Left renal cortex interstitium (tissue), 4 donors: ENCODE results near the gene CNOT2. TPM values are rescaled to one million over a fixed set of nuclear protein-coding genes. Genes with fewer than 3 reads are reported as not detected.
"Not testable (repeated sequence)": the region's sequence is repeated elsewhere in the genome, so short reads cannot be mapped to it uniquely, and the experiment has no call there.

Experiments used
- DNase-seq, 4 donors: peaks; one replicate each; pipeline ENCODE4 v3.0.0-alpha.2; 2013; ENCODE audit warnings: low read depth in 4 of 4, low spot score in 2 of 4, missing footprints in 1 of 4
- polyA plus RNA-seq, 4 donors: library from polyadenylated mRNA; unstranded; fragments of 120-200 nt; gene quantifications; one replicate each; pipeline ENCODE4 v1.2.1, GENCODE V29; 2013; ENCODE audit not compliant: insufficient read length in 4 of 4

CNOT2 gene
- polyA plus RNA-seq, 4 donors, result 108 to 137 (median 125) TPM

- no peak for DNase-seq
These were observed 116.4 kb downstream of the CNOT2 start for GRCh38 chr12:70359458-70360197.

- DNase-seq, result no peak
These were observed 117.0 kb downstream of the CNOT2 start for GRCh38 chr12:70360218-70360617.

GRCh38 chr12:70364695-70365397 lies 121.6 kb downstream of the CNOT2 start:
- no peak for DNase-seq

- DNase-seq, result no peak
These were observed 122.1 kb downstream of the CNOT2 start for GRCh38 chr12:70365398-70365647.

GRCh38 chr12:70365648-70366518 lies 122.7 kb downstream of the CNOT2 start, which contains the start of gene KCNMB4:
KCNMB4 (plus strand) TSS chr12:70366290; CDS start chr12:70366735, 445 bp downstream.
- DNase-seq, result peak in 2 of 4 donors; percentile 55 to 57

GRCh38 chr12:70366581-70367257 lies 123.5 kb downstream of the CNOT2 start:
- DNase-seq, result peak in 2 of 4 donors; percentile 33 to 46

GRCh38 chr12:70367258-70368141 lies 124.3 kb downstream of the CNOT2 start:
- peak in 1 of 4 donors; percentile 34 for DNase-seq

GRCh38 chr12:70372881-70373280 lies 129.6 kb downstream of the CNOT2 start:
- no peak for DNase-seq

GRCh38 chr12:70379846-70380245 lies 136.6 kb downstream of the CNOT2 start:
- DNase-seq, result no peak

GRCh38 chr12:70383484-70383883 lies 140.3 kb downstream of the CNOT2 start:
- DNase-seq, result no peak

GRCh38 chr12:70383886-70384285 lies 140.7 kb downstream of the CNOT2 start:
- DNase-seq, result no peak

GRCh38 chr12:70386771-70387170 lies 143.5 kb downstream of the CNOT2 start:
- no peak for DNase-seq

- DNase-seq, result no peak
These were observed 146.4 kb downstream of the CNOT2 start for GRCh38 chr12:70389678-70390077.

- not testable (repeated sequence) for DNase-seq
These were observed 149.4 kb downstream of the CNOT2 start for GRCh38 chr12:70392631-70393030.

- DNase-seq, result no peak
These were observed 150.7 kb downstream of the CNOT2 start for GRCh38 chr12:70393787-70394499.

GRCh38 chr12:70398002-70398401 lies 154.8 kb downstream of the CNOT2 start:
- DNase-seq, result no peak

- no peak for DNase-seq
These were observed 155.6 kb downstream of the CNOT2 start for GRCh38 chr12:70398862-70399261.

GRCh38 chr12:70399311-70399710 lies 156.1 kb downstream of the CNOT2 start:
- no peak for DNase-seq

- no peak for DNase-seq
These were observed 156.9 kb downstream of the CNOT2 start for GRCh38 chr12:70400124-70400523.
